Fibroblast of the aortic adventitia (primary cell): ENCODE measurements around the gene DHRS13. TPM values are rescaled to one million over a fixed set of nuclear protein-coding genes. Genes with fewer than 3 reads are reported as not detected.

Source experiments
- DNase-seq: peaks from one replicate; pipeline ENCODE4 v3.0.0-alpha.2; 2010; ENCODE audit warnings: low read depth
- H3K4me3 ChIP-seq: 2 replicates; pipeline ENCODE4 v1.5.1; 2011; ENCODE audit warnings: low read depth, mild to moderate bottlenecking, control low read depth, low read length, moderate library complexity
- total RNA-seq: library from RNA; depleted of rRNA; stranded (reverse); fragments of >200 nt; gene quantifications from 2 replicates; pipeline ENCODE4 v1.2.3, GENCODE V29; 2012; ENCODE audit warnings: low replicate concordance
- TF ChIP-seq, protein P1 (sequence below): IDR thresholded peaks from 2 replicates; pipeline ENCODE4 v1.5.1; 2011; ENCODE audit warnings: mild to moderate bottlenecking, low read length, control low read depth, inconsistent platforms; ENCODE audit not compliant: insufficient read depth

The DHRS13 gene
- total RNA-seq, 1 donor: 5.6 TPM

DNA sequence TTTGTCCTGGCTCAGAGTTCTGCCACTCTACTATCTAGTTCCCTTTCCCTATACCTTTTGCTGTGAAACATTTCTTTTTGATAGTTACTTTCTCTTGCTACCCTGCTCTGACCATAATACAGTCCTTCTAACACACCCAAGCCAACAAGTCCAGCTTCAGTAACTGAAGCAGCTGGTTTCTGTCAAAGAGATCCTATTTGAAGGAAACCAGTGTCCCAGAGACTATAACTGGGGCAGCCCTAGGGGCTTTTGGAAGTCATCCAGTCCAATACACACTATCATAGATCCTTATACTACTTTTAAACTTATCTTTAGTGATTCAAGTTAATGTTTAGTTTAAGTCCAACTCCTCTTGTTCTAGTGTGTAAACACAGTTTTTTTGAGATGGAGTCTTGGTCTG lies 17.3 kb upstream of the DHRS13 start:
- H3K4me3 ChIP-seq: no peak overlapping the region
- DNase-seq: no peak
- TF ChIP-seq, protein P1, sequence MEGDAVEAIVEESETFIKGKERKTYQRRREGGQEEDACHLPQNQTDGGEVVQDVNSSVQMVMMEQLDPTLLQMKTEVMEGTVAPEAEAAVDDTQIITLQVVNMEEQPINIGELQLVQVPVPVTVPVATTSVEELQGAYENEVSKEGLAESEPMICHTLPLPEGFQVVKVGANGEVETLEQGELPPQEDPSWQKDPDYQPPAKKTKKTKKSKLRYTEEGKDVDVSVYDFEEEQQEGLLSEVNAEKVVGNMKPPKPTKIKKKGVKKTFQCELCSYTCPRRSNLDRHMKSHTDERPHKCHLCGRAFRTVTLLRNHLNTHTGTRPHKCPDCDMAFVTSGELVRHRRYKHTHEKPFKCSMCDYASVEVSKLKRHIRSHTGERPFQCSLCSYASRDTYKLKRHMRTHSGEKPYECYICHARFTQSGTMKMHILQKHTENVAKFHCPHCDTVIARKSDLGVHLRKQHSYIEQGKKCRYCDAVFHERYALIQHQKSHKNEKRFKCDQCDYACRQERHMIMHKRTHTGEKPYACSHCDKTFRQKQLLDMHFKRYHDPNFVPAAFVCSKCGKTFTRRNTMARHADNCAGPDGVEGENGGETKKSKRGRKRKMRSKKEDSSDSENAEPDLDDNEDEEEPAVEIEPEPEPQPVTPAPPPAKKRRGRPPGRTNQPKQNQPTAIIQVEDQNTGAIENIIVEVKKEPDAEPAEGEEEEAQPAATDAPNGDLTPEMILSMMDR: no peak

DNA sequence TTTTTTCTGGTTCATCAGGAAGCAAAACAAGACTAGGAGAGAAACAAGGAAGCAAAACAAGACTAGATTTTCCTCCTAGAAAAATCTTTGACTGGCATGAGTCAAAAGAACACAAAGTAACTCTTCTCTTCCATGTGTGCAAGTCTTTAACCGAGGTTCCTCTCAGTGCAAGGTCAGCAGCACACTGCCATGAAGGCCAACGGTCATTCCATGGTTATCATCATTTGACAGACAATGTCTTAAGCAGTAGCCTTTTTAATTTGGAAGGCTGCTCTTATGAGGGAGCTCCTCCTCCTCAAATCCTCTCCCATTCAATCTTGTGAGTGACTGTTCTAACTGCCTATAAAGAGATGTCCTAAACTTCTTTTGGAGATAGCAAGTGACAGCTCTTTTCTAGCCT lies 15.4 kb upstream of the DHRS13 start:
- no peak for DNase-seq
- TF ChIP-seq, protein P1: no peak
- H3K4me3 ChIP-seq: no peak overlapping the region

DNA sequence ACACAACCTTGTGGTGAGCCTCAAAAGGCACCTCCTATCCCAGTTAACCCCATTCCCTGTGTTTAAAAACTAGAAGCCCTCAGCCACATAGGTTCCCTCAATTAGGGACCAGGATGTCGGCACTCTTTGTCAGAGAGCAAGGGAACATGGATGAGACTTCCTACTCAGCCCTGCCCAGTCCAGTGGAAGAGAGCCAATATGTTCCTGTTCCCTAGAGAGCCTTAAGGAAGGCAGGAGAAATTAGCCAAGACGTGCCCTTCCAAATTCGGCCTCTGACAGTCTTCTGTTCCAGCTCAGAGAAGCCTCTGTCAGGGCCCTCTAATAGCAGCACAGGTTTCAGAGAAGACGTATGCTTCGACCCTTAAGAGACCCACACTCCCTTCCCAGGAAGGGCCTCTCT lies 14.6 kb upstream of the DHRS13 start:
- TF ChIP-seq, protein P1: no peak
- no peak overlapping the region for H3K4me3 ChIP-seq
- no peak for DNase-seq

DNA sequence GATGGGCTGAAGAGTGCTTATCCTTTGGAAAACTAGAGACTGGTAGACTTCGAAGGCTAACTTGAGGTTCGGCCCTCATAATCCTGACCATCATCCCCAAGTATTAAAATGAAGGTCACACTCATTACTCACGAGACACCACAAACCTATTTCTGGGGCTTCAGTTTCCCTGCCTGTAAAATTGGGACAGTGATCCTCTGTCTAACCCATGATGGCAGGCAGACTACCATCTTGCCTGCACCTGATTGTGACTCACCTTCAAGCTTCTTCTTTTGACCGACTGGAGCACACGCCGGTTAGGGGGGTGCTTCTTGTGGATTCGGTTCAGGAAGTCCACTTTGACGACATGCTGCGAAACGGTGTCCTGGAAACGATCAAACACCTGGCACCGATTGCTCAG lies 14.2 kb upstream of the DHRS13 start:
- TF ChIP-seq, protein P1: no peak
- no peak for DNase-seq
- no peak overlapping the region for H3K4me3 ChIP-seq

DNA sequence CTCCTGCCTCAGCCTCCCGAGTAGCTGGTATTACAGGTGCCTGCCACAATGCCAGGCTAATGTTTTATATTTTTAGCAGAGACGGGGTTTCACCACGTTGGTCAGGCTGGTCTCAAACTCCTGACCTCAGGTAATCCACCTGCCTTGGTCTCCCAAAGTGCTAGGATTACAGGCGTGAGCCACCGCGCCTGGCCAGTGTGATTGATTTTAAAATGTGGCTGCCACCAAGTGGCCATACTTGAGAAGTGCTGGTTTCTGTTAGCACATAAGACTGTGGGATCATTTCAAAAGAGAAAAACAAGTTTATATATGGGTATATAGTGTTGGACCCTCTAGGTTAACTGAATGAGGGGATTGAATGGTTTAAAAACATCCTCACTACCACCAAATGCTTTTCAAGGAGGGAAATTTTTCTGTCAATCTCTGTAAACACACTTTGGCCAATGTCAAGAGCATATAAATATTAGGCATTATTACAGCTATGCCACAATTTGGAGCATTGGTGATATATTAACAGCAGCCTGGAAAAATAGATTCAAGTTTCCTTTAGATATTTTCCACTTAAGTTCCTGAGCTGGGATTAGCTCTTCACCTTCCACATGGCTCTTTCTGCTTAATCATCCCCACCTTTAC lies 13.5 kb upstream of the DHRS13 start:
- TF ChIP-seq, protein P1: peak; percentile 65
- no peak overlapping the region for H3K4me3 ChIP-seq
- peak; percentile 62 for DNase-seq

DNA sequence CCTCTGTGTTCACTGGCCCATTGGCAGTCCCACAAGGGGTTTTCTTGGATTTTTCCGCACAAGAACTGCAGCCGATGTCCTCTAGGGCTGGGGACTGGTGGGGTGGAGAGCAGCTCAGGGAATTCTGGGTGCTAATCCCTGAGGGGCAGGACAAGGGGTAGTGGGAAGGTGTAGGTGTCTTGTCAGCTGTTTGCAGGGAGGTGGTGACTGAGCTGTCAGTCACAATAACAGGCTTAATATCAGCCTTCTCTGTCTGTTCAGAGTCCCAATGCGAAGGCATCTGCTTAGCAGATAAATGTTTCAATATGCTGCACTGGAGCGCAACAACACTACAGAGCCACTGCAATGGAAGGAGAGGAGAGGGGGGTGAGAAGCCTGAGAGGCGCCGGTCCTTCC lies 10.1 kb upstream of the DHRS13 start:
- H3K4me3 ChIP-seq: no peak overlapping the region
- no peak for DNase-seq
- TF ChIP-seq, protein P1: no peak
